Measurements from ENCODE around the gene CYREN. TPM values are rescaled to one million over a fixed set of nuclear protein-coding genes. Genes with fewer than 3 reads are reported as not detected.
A peak's percentile ranks its signal among the peaks of the same experiment; 100 is the strongest.
"Not testable (repeated sequence)": the region's sequence is repeated elsewhere in the genome, so short reads cannot be mapped to it uniquely, and the experiment has no call there.

CYREN gene
- total and polyA plus RNA-seq, 9 of the 15 experiments (the other 6 are each of a cell fraction or from before 2014, with no cell fraction given), result 13.9 to 108 (median 88.8) TPM

DNA sequence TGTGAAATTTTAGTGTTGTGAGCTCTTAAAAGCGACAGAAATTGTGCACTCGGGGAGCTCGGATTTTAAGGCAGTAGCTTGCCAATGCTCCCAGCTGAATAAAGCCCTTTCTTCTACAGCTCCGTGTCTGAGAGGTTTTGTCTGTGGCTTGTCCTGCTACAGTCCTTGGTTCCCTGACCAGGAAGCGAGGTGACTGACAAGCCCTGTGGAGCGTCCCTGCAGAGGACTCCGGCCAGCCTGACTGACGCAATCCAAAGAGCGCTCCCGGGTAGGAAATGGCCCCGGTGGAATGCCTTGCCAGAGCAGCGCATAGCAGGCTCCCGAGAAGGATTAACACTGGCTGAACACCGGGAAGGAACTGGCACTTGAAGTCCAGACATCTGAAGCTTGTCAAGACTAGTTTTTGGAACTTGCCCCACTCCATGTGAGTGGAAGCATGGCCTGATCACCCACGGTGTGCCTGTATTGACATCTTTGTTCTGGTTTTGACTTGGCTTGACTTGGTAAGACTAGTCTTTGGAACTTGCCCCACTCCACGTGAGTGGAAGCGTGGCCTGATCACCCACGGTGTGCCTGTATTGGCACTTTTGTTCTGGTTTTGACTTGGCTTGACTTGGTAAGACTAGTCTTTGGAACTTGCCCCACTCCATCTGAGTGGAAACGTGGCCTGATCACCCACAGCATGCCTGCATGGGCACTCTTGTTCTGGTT is 1.2 kb upstream of the CYREN start:
- in situ Hi-C loops (cut with MboI), result not testable (repeated sequence)

More for the DNA sequence above, 1.2 kb upstream of the CYREN start:
- peaks cover 33% of the 10 kb centered on the region for H3K79me2 ChIP-seq (ENCODE audit: control insufficient read depth, insufficient read depth, low read length)
- not testable (repeated sequence) for DNase-seq (ENCODE audit: extremely low read depth in 1 of 4, low spot score in 3 of 4); H3K4me3 ChIP-seq; H3K27me3 ChIP-seq (ENCODE audit: control insufficient read depth in 2 of 2, insufficient read depth in 2 of 2, low read length in 2 of 2); H3K4me2 ChIP-seq (ENCODE audit: insufficient read depth, low read length); H3K9me3 ChIP-seq (replicated peaks; ENCODE audit: control insufficient read depth, insufficient read depth, low read depth, low read length); BruUV-seq (replicated peaks); FAIRE-seq; H3K9me1 ChIP-seq (ENCODE audit: control insufficient read depth, insufficient read depth, low read length); H3K27ac ChIP-seq (ENCODE audit: extremely low read depth, low read depth, low read length); ATAC-seq; H3K9ac ChIP-seq (ENCODE audit: insufficient read depth in 1 of 2, low read depth in 2 of 2, low read length in 2 of 2); H4K20me1 ChIP-seq (replicated peaks; ENCODE audit: control insufficient read depth, insufficient read depth, low read length)
- TF ChIP-seq, protein P1, sequence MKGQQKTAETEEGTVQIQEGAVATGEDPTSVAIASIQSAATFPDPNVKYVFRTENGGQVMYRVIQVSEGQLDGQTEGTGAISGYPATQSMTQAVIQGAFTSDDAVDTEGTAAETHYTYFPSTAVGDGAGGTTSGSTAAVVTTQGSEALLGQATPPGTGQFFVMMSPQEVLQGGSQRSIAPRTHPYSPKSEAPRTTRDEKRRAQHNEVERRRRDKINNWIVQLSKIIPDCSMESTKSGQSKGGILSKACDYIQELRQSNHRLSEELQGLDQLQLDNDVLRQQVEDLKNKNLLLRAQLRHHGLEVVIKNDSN (CRISPR knock-in tag; IDR thresholded peaks at IDR 0.05), result 0 out of 2 replicates have a peak, but pooled peaks have one; percentile 28
- TF ChIP-seq CEBPG (CRISPR knock-in tag; IDR thresholded peaks at IDR 0.05) (peak; percentile 62), CEBPG (tag; conservative IDR thresholded peaks at IDR 0.05 in 1 of 2, IDR thresholded peaks at IDR 0.05 in 1 of 2) (0 out of 4 replicates have a peak, but pooled peaks of 1 of the 2 experiments have one; percentile 10), CEBPB (tag; IDR thresholded peaks at IDR 0.05) (peak; percentile 69; the same call in 1 of the 2 replicates)
- H3K36me3 ChIP-seq (ENCODE audit: control insufficient read depth, insufficient read depth, low read length), result peaks cover 22% of the 10 kb centered on the region
- peaks cover 15 to 25% of the 10 kb centered on the region in 2 experiments; a peak in 4 of 5 replicates for H3K4me1 ChIP-seq (replicated peaks in 1 of 2; ENCODE audit: control insufficient read depth in 2 of 2, insufficient read depth in 2 of 2, low read length in 2 of 2)
- CTCF ChIA-PET (ENCODE audit: low intra/inter-chr PET ratio), result interaction anchor here (0.7 kb wide), 1 partner anchor 539 kb away, joined by 3 read pairs; no protein-coding TSS in a partner anchor
- intact Hi-C loops (cut with micrococcal nuclease), result loop anchor here (5.0 to 10.0 kb wide), 4 partner anchors 297 to 539 kb away; partner anchors contain the start of gene BPGM
- 91% methylated on average over 16 of the region's 19 CpGs for WGBS (ENCODE audit: insufficient coverage, low coverage, missing lambda C conversion rate)
- peak overlapping the region; percentile 60 for H2AFZ ChIP-seq (ENCODE audit: low read depth, low read length)
- POLR2A ChIA-PET, result interaction anchor here (1.8 kb wide), 1 partner anchor 8 kb away, joined by 10 read pairs; no protein-coding TSS in a partner anchor
